Smooth muscle cell (in vitro differentiated cells): ENCODE results near the gene PGBD4. TPM values are rescaled to one million over a fixed set of nuclear protein-coding genes. Genes with fewer than 3 reads are reported as not detected.

Experiments used
- DNase-seq: peaks from one replicate; lab custom pipeline; 2025; ENCODE audit not compliant: unreplicated experiment; lab: John Stamatoyannopoulos, UW
- H2AFZ ChIP-seq: fragments of 200-600 bp; sonication (generic); 2 replicates; pipeline ENCODE4 v1.6.0; 2016; ENCODE audit warnings: antibody characterized with exemption, low read depth, mild to moderate bottlenecking
- H3F3A ChIP-seq: fragments of 200-600 bp; sonication (generic); 2 replicates; pipeline ENCODE4 v1.6.0; 2017; ENCODE audit warnings: antibody characterized with exemption, low read depth
- H3K27ac ChIP-seq: fragments of 200-600 bp; sonication (generic); 2 replicates; pipeline ENCODE4 v1.5.1; 2016; ENCODE audit warnings: low read depth, mild to moderate bottlenecking
- H3K27me3 ChIP-seq: fragments of 200-600 bp; sonication (generic); 2 replicates; pipeline ENCODE4 v1.6.1; 2016; ENCODE audit warnings: low read depth, mild to moderate bottlenecking
- H3K36me3 ChIP-seq: fragments of 200-600 bp; sonication (generic); 2 replicates; pipeline ENCODE4 v1.5.1; 2016; ENCODE audit warnings: low read depth
- H3K4me1 ChIP-seq: fragments of 200-600 bp; sonication (generic); 2 replicates; pipeline ENCODE4 v1.5.1; 2016; ENCODE audit warnings: low read depth
- H3K4me2 ChIP-seq: fragments of 200-600 bp; sonication (generic); 2 replicates; pipeline ENCODE4 v1.6.0; 2016; ENCODE audit warnings: mild to moderate bottlenecking
- H3K4me3 ChIP-seq: fragments of 200-600 bp; sonication (generic); 2 replicates; pipeline ENCODE4 v1.5.1; 2016; ENCODE audit warnings: mild to moderate bottlenecking
- H3K79me2 ChIP-seq: fragments of 200-600 bp; sonication (generic); 2 replicates; pipeline ENCODE4 v1.6.0; 2016; ENCODE audit warnings: low read depth, mild to moderate bottlenecking
- H3K9ac ChIP-seq: fragments of 200-600 bp; sonication (generic); 2 replicates; pipeline ENCODE4 v1.6.0; 2016; ENCODE audit warnings: low read depth
- H3K9me3 ChIP-seq: fragments of 200-600 bp; sonication (generic); replicated peaks from 2 replicates; pipeline ENCODE4 v1.5.1; 2016; ENCODE audit warnings: low read depth
- H4K20me1 ChIP-seq: fragments of 200-600 bp; sonication (generic); 2 replicates; pipeline ENCODE4 v1.6.0; 2016; ENCODE audit warnings: low read depth
- CTCF ChIP-seq: fragments of 200-600 bp; sonication (generic); IDR thresholded peaks from 2 replicates; pipeline ENCODE4 v1.5.1; 2017; ENCODE audit warnings: borderline replicate concordance, mild to moderate bottlenecking, antibody characterized with exemption; ENCODE audit not compliant: insufficient read depth, poor library complexity, severe bottlenecking
- WGBS: methylation state at CpG from one replicate; pipeline ENCODE4 v1.1.7; 2016; ENCODE audit warnings: low lambda C conversion rate; 5-methylcytosine and 5-hydroxymethylcytosine counted together
- polyA plus RNA-seq: library from polyadenylated mRNA; unstranded; fragments of >200 nt; fragmentation: Nextera tagmentation; extraction: Ambion mirVana; gene quantifications from 2 replicates; pipeline ENCODE4 v1.2.1, GENCODE V29; 2016
- total RNA-seq: library from RNA; depleted of rRNA; stranded (reverse); fragments of >200 nt; gene quantifications from 2 replicates; pipeline ENCODE4 v1.2.3, GENCODE V29; 2014

The PGBD4 gene
- 0.81 and 1.3 TPM in 2 replicates for total RNA-seq
- polyA plus RNA-seq: 0.20 and 0.62 TPM in 2 replicates

DNA sequence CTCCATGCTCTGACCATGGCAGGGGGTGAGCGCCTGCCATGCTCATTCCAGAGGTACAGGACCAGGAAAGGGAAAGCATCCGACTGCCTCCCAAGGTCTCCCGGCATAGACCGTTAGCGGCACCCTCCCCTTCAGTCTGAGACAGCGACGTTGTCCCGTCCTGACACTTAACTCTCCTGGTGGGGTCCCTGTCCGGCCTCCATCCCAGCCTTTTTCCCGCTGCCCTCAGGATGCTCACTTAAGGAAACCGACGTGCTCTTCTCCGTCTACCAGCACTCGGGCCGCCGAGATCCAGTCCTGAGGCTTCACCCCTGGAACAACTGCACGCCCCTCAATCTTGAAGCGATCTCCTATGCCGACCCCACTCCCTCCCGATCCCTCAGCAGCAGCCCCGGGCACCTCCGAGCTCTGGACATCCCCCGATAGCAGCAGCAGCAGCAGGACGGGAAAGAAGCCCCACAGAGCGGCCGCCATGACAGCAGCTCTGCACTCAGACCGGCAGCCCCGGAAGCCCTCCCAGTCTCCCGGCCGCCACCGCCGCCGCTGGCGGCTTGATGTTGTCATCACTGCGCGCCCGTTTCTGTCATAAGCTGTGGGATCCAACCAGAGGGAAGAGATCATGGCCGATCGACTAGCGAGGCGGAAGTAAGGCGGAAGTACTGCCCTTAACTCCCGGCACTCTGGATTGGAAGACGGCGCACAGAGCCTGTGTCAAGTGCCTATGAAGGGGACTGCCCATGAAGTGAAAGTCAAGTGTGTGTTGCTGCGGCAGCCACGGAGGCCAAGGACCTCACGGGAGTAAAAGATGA lies at the start of gene PGBD4, which contains the start of gene EMC7:
Gene PGBD4, plus strand, starts transcription at position 718 of the 809 bp plus-strand sequence. CDS start 449 bp downstream, outside the sequence.
Gene EMC7, minus strand, starts transcription at position 497 of the 809 bp plus-strand sequence. Its CDS starts 23 bp downstream, at position 474.
- DNase-seq: peak; percentile 90
- Histone ChIP-seq H3K27me3 (no peaks in the 10 kb centered on the region), H3K4me3 (peak within 1 kb of the TSS; percentile 83), H3K4me2 (peak within 1 kb of the TSS; percentile 87), H3K9me3 (no peaks in the 10 kb centered on the region), H3K4me1 (peaks cover 10% of the 10 kb centered on the region), H3K27ac (peak within 1 kb of the TSS; percentile 89), H2AFZ (peak within 1 kb of the TSS; percentile 91), H4K20me1 (peaks cover under 1% of the 10 kb centered on the region), H3F3A (no peaks in the 10 kb centered on the region), H3K79me2 (peaks cover 45% of the 10 kb centered on the region), H3K36me3 (no peaks in the 10 kb centered on the region), H3K9ac (peak within 1 kb of the TSS; percentile 88)
- 2% methylated on average over 48 of the region's 48 CpGs for WGBS
- no peak for TF ChIP-seq CTCF

- Histone ChIP-seq H4K20me1 (no peaks in the 10 kb centered on the region), H3K4me2 (no peak overlapping the region), H3K27me3 (no peaks in the 10 kb centered on the region), H3K79me2 (no peaks in the 10 kb centered on the region), H3K4me3 (no peak overlapping the region), H3K4me1 (no peaks in the 10 kb centered on the region), H2AFZ (no peak overlapping the region), H3K27ac (no peak overlapping the region), H3K9ac (no peak overlapping the region), H3F3A (peaks cover 10% of the 10 kb centered on the region), H3K36me3 (peaks cover 4% of the 10 kb centered on the region), H3K9me3 (peaks cover 11% of the 10 kb centered on the region)
- no peak for DNase-seq
- WGBS: 92% methylated on average over 3 of the region's 3 CpGs
- no peak for TF ChIP-seq CTCF
These were observed 47.7 kb upstream of the PGBD4 start for GRCh38 chr15:34054081-34054707.

DNA sequence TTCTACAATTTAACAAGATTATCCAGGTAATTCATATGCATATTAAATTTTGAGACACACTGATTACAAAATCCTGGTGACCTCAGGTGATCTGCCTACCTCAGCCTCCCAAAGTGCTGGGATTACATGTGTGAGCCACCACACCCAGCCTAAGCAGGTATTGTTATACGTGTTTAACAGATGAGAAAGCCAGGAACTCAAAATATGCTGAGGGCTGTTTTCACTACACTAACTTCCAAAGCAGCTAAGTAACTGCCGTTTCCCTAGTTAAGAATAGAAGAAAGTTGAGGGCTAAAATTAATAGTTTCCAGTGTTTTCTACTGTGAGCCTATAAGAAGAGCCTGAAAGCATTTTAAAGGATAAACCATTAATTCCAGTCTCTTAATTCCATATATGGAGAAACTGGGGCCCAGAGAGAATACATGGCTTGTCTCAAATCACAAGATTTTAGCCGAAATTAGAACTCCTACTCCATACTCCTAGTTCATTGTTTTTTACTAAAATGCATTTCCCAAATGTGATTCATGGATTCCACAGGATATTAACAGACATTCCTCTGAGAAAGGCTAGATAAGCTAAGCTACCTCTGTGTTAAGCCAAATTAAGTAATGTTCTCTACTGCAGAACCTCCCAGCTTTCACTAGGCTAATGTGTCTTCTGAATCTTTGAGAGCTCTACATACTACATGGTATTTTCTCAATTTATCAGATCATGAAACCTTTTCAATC lies 45.9 kb upstream of the PGBD4 start:
- Histone ChIP-seq H3K9ac (no peak overlapping the region), H3K27me3 (no peaks in the 10 kb centered on the region), H3K4me1 (no peaks in the 10 kb centered on the region), H3K4me2 (peak overlapping the region; percentile 32), H4K20me1 (no peaks in the 10 kb centered on the region), H3K4me3 (no peak overlapping the region), H3K27ac (peak overlapping the region; percentile 61), H2AFZ (no peak overlapping the region), H3K9me3 (peaks cover 1% of the 10 kb centered on the region), H3K79me2 (no peaks in the 10 kb centered on the region), H3F3A (peaks cover 6% of the 10 kb centered on the region), H3K36me3 (peaks cover 4% of the 10 kb centered on the region)
- no peak for DNase-seq
- no peak for TF ChIP-seq CTCF
- WGBS: 13% methylated on average over 3 of the region's 3 CpGs
